HG02588 (cell line): ENCODE results near the gene ERMARD.

Source experiments
- ATAC-seq: cut with Tn5 transposase; IDR thresholded peaks from one replicate; pipeline ENCODE4 v1.9.1; 2021; ENCODE audit warnings: mild to moderate bottlenecking, moderate library complexity; ENCODE audit not compliant: unreplicated experiment

Gene ERMARD

GRCh38 chr6:169751242-169752073, at the start of gene ERMARD, which contains the start of gene DYNLT2:
Gene ERMARD (plus strand): TSS chr6:169751622. CDS start chr6:169751658, 36 bp downstream.
Gene DYNLT2 (minus strand): TSS chr6:169751572. CDS start chr6:169751458, 114 bp downstream.
- peak; percentile 92 for ATAC-seq

- peak; percentile 93 for ATAC-seq
Measured at GRCh38 chr6:169701954-169702839, 49.2 kb upstream of the ERMARD start, which contains the start of the genes C6orf120 and WDR27. Gene C6orf120 (plus strand): TSS chr6:169702126. CDS start chr6:169702460, 334 bp downstream. Gene WDR27 (minus strand): TSS chr6:169702029. CDS start chr6:169689005, 13,024 bp downstream.

- peak; percentile 8 for ATAC-seq
Measured at GRCh38 chr6:169702840-169703246, 48.6 kb upstream of the ERMARD start.

GRCh38 chr6:169707772-169708171, 43.6 kb upstream of the ERMARD start:
- ATAC-seq = no peak

- ATAC-seq = no peak
Measured at GRCh38 chr6:169709293-169709692, 42.1 kb upstream of the ERMARD start.

- ATAC-seq = no peak
Measured at GRCh38 chr6:169710009-169710408, 41.4 kb upstream of the ERMARD start.

GRCh38 chr6:169714178-169714577, 37.2 kb upstream of the ERMARD start:
- no peak for ATAC-seq

GRCh38 chr6:169714595-169714994, 36.8 kb upstream of the ERMARD start:
- ATAC-seq = no peak

- ATAC-seq = no peak
Measured at GRCh38 chr6:169719117-169719516, 32.3 kb upstream of the ERMARD start.

GRCh38 chr6:169720207-169720855, 31.1 kb upstream of the ERMARD start:
- ATAC-seq = no peak

- ATAC-seq = no peak
Measured at GRCh38 chr6:169722362-169723199, 28.8 kb upstream of the ERMARD start.

GRCh38 chr6:169723200-169723909, 28.1 kb upstream of the ERMARD start:
- ATAC-seq = peak; percentile 30

GRCh38 chr6:169723991-169724493, 27.4 kb upstream of the ERMARD start:
- peak; percentile 42 for ATAC-seq

- ATAC-seq = peak; percentile 41
Measured at GRCh38 chr6:169724494-169725124, 26.8 kb upstream of the ERMARD start, which contains the start of gene PHF10. Gene PHF10 (minus strand): TSS chr6:169724500. CDS start chr6:169723931, 569 bp downstream.

GRCh38 chr6:169725125-169726048, 26.0 kb upstream of the ERMARD start:
- peak; percentile 13 for ATAC-seq

GRCh38 chr6:169726049-169726400, 25.4 kb upstream of the ERMARD start:
- ATAC-seq = no peak

GRCh38 chr6:169726963-169727362, 24.5 kb upstream of the ERMARD start:
- no peak for ATAC-seq
